GM12864 (cell line): Measurements from ENCODE around the gene LRCOL1.

Experiments used
- DNase-seq: peaks from one replicate; pipeline ENCODE4 v3.0.0-alpha.2; 2011; ENCODE audit warnings: low read depth
- H3K4me3 ChIP-seq: 2 replicates; pipeline ENCODE4 v1.5.1; 2011; ENCODE audit warnings: mild to moderate bottlenecking, low read depth, low read length, control low read depth
- CTCF ChIP-seq: IDR thresholded peaks from 2 replicates; pipeline ENCODE4 v1.5.1; 2011; ENCODE audit warnings: low read depth, mild to moderate bottlenecking, moderate library complexity, low read length, control low read depth, inconsistent platforms; ENCODE audit errors: missing control alignments

LRCOL1 gene

GRCh38 chr12:132557291-132558015 lies 52.9 kb downstream of the LRCOL1 start:
- DNase-seq, result no peak
- no peak for TF ChIP-seq CTCF

GRCh38 chr12:132556801-132557200 lies 53.6 kb downstream of the LRCOL1 start:
- TF ChIP-seq CTCF, result no peak
- H3K4me3 ChIP-seq, result no peak overlapping the region
- DNase-seq, result no peak

More at GRCh38 chr12:132557291-132558015, 52.9 kb downstream of the LRCOL1 start:
- H3K4me3 ChIP-seq, result no peak overlapping the region

- no peak for TF ChIP-seq CTCF
- H3K4me3 ChIP-seq, result no peak overlapping the region
- DNase-seq, result no peak
Measured at GRCh38 chr12:132556216-132556615, 54.2 kb downstream of the LRCOL1 start.

DNA sequence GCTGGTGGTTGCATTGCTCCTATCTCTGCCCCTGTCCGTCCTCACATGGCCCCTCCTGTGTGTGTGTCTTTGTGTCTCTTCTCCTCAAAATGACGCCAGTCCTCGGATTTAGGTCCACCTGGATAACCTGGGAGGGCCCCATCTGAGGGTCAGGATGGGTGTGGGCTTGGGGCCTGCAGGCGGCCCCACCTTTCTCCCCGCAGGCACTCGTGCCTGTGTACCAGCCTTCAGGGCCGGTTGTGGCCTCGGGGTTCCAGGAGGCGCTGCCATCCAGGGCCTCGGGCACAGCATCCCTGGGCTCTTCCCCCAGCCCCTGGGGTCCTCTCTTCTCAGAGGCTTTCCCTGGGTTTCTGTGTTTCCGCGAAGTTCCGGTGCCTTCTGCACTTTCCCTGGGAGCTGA lies 54.7 kb downstream of the LRCOL1 start:
- no peak overlapping the region for H3K4me3 ChIP-seq

DNA sequence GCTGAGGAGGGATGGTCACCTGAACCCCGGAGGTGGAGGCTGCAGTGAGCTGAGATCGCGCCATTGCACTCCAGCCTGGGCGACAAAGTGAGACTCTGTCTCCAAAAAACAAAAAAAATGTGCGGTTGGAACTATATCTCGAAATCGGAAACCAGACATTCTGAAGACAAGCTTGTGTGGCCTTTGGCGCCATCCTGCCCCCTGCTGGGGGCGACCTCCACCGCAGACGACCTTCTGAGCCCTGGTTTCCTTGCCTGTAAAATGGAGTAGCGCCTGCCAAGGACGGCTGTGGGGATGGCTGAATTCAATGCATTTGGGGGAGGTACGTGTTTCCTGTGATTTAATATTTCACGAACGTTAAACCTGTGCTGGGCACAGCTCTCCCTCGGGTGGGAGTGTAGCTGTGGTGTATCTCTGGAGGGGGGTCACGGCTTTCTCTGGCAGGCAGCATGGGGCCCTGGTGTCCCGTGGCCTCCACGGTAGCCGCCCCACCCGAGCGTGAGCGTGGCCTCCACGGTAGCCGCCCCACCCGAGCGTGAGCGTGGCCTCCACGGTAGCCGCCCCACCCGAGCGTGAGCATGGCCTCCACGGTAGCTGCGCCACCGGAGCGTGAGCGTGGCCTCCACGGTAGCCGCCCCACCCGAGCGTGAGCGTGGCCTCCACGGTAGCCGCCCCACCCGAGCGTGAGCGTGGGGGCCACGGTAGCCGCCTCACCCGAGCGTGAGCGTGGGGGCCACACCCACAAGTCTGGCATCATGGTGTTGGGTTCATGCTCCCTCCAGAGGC lies 55.3 kb downstream of the LRCOL1 start:
- TF ChIP-seq CTCF, result peak; percentile 20
- no peak overlapping the region for H3K4me3 ChIP-seq
- no peak for DNase-seq

More for the DNA sequence above, 54.7 kb downstream of the LRCOL1 start:
- no peak for DNase-seq
- TF ChIP-seq CTCF, result no peak
